Stimulated activated naive CD8-positive, alpha-beta T cell treated with anti-CD3 and anti-CD28 coated beads, Interleukin-15, Interleukin-2, amounts not matched to agents 100 ng/mL and 50 ng/mL, for 24 hours (primary cell): ENCODE results near the gene IFITM10.
"Not testable (repeated sequence)": the region's sequence is repeated elsewhere in the genome, so short reads cannot be mapped to it uniquely, and the experiment has no call there.

Experiments
- H3K27ac Mint-ChIP-seq: one replicate; pipeline ENCODE4 v1.8.0; 2021; ENCODE audit warnings: mild to moderate bottlenecking, mixed read lengths
- H3K27me3 Mint-ChIP-seq: one replicate; pipeline ENCODE4 v1.8.0; 2021; ENCODE audit warnings: mixed read lengths
- H3K36me3 Mint-ChIP-seq: one replicate; pipeline ENCODE4 v1.8.0; 2021; ENCODE audit warnings: low read depth, mixed read lengths
- H3K4me1 Mint-ChIP-seq: one replicate; pipeline ENCODE4 v1.8.0; 2021; ENCODE audit warnings: low read depth, mixed read lengths
- H3K4me3 Mint-ChIP-seq: one replicate; pipeline ENCODE4 v1.8.0; 2021; ENCODE audit warnings: mild to moderate bottlenecking, mixed read lengths
- H3K9me3 Mint-ChIP-seq: one replicate; pipeline ENCODE4 v1.8.0; 2021; ENCODE audit warnings: mixed read lengths

IFITM10 gene

GRCh38 chr11:1771273-1771672 is 20.9 kb upstream of the IFITM10 start:
- H3K27ac Mint-ChIP-seq: no peak overlapping the region
- H3K4me3 Mint-ChIP-seq: no peak overlapping the region
- H3K4me1 Mint-ChIP-seq: peaks cover 21% of the 10 kb centered on the region
- no peaks in the 10 kb centered on the region for H3K9me3 Mint-ChIP-seq
- no peaks in the 10 kb centered on the region for H3K27me3 Mint-ChIP-seq
- no peaks in the 10 kb centered on the region for H3K36me3 Mint-ChIP-seq

DNA sequence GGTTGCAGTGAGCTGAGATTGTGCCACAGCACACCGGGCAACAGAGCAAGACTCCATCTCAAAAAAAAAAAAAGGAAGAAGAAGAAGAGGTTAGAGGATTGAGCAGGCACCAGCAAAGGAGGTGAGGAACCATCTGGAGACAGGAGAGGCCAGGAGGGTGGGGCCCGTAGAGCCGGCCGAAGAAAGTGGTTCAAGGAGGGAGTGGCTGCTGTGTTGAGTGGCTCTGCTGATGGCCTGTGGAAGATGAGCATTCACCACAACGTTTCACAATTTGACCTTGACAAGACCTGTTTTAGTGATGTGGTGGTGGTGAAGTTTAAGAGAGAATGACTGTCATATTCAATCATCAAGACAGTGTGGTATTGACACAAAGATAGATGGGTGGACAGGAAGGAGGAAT is 20.1 kb upstream of the IFITM10 start:
- no peaks in the 10 kb centered on the region for H3K27me3 Mint-ChIP-seq
- H3K36me3 Mint-ChIP-seq: no peaks in the 10 kb centered on the region
- no peak overlapping the region for H3K4me3 Mint-ChIP-seq
- H3K9me3 Mint-ChIP-seq: no peaks in the 10 kb centered on the region
- peaks cover 21% of the 10 kb centered on the region for H3K4me1 Mint-ChIP-seq
- H3K27ac Mint-ChIP-seq: no peak overlapping the region

DNA sequence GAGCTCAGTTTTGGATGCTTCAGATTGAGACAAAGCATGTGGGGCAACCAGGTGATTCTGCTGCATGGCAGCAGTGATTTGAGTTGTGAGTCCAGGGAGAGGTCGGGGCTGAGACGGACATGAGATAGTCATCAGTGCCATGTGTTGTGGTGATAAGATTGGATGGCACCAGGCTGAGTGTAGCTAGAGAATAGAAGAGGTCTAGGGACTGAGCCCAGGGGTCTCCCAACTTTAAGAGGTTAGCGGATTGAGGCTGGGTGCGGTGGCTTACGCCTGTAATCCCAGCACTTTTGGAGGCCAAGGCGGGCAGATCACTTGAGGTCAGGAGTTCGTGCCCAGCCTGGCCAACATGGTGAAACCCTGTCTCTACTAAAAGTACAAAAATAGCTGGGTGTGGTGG is 19.7 kb upstream of the IFITM10 start:
- Mint-ChIP-seq H3K27ac (no peak overlapping the region), H3K27me3 (no peaks in the 10 kb centered on the region), H3K4me3 (no peak overlapping the region), H3K4me1 (peaks cover 21% of the 10 kb centered on the region), H3K36me3 (no peaks in the 10 kb centered on the region), H3K9me3 (no peaks in the 10 kb centered on the region)

- not testable (repeated sequence) for H3K36me3 Mint-ChIP-seq, H3K4me3 Mint-ChIP-seq
These were observed 19.0 kb upstream of the IFITM10 start for GRCh38 chr11:1769304-1769936.

GRCh38 chr11:1768141-1768469 is 17.7 kb upstream of the IFITM10 start:
- Mint-ChIP-seq H3K4me3 (no peak overlapping the region), H3K9me3 (no peaks in the 10 kb centered on the region), H3K36me3 (no peaks in the 10 kb centered on the region), H3K27ac (no peak overlapping the region), H3K27me3 (no peaks in the 10 kb centered on the region), H3K4me1 (peaks cover 20% of the 10 kb centered on the region)

More at GRCh38 chr11:1769304-1769936, 19.0 kb upstream of the IFITM10 start:
- H3K4me1 Mint-ChIP-seq: peaks cover 23% of the 10 kb centered on the region
- not testable (repeated sequence) for H3K27me3 Mint-ChIP-seq, H3K27ac Mint-ChIP-seq, H3K9me3 Mint-ChIP-seq

DNA sequence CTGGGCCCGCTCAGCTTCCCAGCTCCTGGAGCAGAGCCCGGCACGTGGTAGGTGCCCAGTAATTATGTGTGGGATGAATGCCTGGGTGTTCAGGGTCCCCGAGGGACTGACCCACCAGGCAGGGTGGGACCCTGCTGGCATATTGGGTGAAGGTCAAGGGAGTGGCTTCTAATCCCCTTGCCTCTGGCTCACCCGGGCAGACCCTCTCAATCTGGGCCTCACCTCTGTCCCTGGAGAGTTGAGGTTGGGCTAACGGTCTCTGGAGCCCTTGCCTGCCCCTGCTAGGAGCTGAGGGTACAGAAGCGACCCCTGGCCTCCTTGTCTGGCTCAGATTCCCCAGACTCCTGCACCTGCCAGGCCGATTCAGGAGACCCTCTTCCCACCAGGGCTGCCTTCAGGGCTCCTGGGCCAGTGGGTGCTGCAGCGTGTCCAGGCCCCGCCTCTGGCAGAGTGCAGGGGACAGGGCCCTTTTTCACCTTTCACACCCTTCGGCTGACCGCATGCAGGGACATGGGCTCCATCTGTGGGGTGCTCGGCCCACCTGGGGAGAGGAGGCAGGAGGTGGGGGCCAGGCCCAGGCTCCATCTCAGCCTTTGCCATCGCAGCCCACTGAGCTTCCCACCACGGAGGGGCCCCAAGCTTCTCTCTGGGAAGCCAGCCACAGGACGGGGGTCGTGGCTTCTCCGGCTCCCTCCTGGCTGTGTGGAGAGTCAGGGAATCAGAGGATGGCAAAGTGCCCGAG is 17.2 kb upstream of the IFITM10 start:
- Mint-ChIP-seq H3K36me3 (no peaks in the 10 kb centered on the region), H3K27ac (no peak overlapping the region), H3K27me3 (no peaks in the 10 kb centered on the region), H3K4me1 (peaks cover 21% of the 10 kb centered on the region), H3K4me3 (no peak overlapping the region), H3K9me3 (no peaks in the 10 kb centered on the region)

GRCh38 chr11:1766719-1767398 is 16.5 kb upstream of the IFITM10 start:
- H3K4me1 Mint-ChIP-seq: peaks cover 21% of the 10 kb centered on the region
- no peaks in the 10 kb centered on the region for H3K9me3 Mint-ChIP-seq
- no peaks in the 10 kb centered on the region for H3K27me3 Mint-ChIP-seq
- H3K27ac Mint-ChIP-seq: no peak overlapping the region
- H3K4me3 Mint-ChIP-seq: no peak overlapping the region
- no peaks in the 10 kb centered on the region for H3K36me3 Mint-ChIP-seq

DNA sequence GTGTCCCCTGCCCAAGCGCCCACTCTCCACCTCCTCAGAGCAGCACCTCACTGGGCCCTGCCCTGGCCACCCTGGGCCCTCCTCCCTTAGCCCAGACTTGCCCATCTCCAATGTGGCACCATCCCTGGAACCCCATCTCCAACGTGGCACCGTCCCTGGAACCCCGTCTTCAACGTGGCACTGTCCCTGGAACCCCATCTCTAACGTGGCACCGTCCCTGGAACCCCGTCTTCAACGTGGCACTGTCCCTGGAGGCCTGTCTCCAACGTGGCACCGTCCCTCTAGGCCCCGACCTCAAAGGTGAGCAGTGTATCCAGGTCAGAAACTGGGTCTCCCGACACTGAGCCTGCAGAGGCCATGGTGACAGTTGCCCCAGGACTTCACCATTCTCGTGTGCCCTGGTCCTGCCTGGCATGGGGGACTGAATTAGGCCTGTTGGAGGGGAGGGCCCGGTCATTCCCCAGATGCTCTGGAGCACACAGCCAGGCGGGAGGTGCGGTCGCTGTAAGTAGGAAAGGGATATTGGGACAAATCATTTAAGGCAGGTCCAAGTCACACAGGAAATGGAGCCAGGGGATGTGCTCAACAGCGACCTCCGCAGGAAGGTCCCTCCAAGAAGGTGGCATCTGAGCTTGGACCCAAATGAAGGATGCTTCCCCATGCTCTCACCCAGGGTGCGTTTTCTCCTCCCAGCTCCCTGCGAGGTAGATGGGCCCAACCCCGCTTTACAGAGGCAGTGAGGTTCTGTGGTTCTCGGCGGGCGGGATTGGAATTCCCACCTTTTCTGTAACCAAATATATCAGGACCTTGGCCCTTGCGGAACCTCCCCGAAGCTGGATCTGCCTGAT is 15.7 kb upstream of the IFITM10 start:
- H3K4me3 Mint-ChIP-seq: no peak overlapping the region
- no peak overlapping the region for H3K27ac Mint-ChIP-seq
- H3K4me1 Mint-ChIP-seq: peaks cover 24% of the 10 kb centered on the region
- H3K27me3 Mint-ChIP-seq: no peaks in the 10 kb centered on the region
- no peaks in the 10 kb centered on the region for H3K9me3 Mint-ChIP-seq
- H3K36me3 Mint-ChIP-seq: no peaks in the 10 kb centered on the region

DNA sequence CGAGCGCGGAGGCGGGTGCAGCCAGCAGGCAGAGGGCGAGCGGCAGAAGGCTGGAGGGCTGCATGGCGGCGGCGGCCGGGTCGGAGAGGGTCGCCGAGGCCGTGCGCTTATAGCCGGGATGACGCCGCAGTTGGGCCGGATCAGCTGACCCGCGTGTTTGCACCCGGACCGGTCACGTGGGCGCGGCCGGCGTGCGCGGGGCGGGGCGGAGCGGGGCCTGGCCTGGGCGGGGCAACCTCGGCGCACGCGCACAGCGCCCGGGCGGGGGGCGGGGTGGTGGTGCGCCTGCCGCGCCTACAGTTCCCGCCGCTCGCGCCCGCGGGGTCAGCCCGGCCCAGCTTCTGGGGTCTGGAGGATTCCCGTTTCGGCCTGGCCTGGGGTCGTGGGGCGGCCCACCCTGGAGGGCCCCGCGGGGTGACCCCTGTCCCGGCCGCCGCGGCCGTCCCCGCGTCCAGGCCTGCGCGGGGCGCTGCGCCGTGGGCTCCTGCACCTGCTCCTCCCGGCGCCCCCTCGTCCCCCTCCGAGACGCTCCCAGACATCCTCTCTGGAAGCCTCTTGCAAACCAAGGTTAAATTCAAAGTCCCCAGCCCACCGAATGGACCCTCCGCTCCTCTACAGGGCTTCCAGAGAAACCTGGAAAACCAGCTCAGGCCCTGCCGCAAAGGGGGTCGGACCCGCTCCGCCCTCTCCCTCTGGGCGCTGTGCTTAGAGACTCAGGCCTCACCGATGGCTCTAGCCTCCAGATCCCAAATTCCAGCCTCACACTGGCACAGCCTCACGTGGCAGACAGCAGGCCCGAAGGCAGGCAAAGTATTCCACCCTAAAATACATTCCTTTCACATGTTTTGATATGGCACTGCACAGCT is 13.6 kb upstream of the IFITM10 start, which contains the start of gene CTSD:
Gene CTSD (minus strand): TSS at position 132 of the 866 bp plus-strand sequence. CDS start 68 bp downstream, at position 64.
- H3K4me3 Mint-ChIP-seq: peak within 1 kb of the TSS; percentile 87
- H3K9me3 Mint-ChIP-seq: no peaks in the 10 kb centered on the region
- H3K27me3 Mint-ChIP-seq: no peaks in the 10 kb centered on the region
- H3K27ac Mint-ChIP-seq: peak within 1 kb of the TSS; percentile 81
- peaks cover 33% of the 10 kb centered on the region for H3K4me1 Mint-ChIP-seq
- no peaks in the 10 kb centered on the region for H3K36me3 Mint-ChIP-seq

GRCh38 chr11:1763336-1763795 is 13.0 kb upstream of the IFITM10 start:
- Mint-ChIP-seq H3K4me1 (peaks cover 39% of the 10 kb centered on the region), H3K36me3 (no peaks in the 10 kb centered on the region), H3K27me3 (no peaks in the 10 kb centered on the region), H3K27ac (no peak overlapping the region), H3K9me3 (no peaks in the 10 kb centered on the region), H3K4me3 (peak overlapping the region; percentile 57)

- no peaks in the 10 kb centered on the region for H3K27me3 Mint-ChIP-seq
- peak overlapping the region; percentile 17 for H3K27ac Mint-ChIP-seq
- H3K36me3 Mint-ChIP-seq: no peaks in the 10 kb centered on the region
- H3K4me1 Mint-ChIP-seq: peaks cover 44% of the 10 kb centered on the region
- H3K4me3 Mint-ChIP-seq: peak overlapping the region; percentile 57
- no peaks in the 10 kb centered on the region for H3K9me3 Mint-ChIP-seq
These were observed 12.3 kb upstream of the IFITM10 start for GRCh38 chr11:1762537-1763302.

DNA sequence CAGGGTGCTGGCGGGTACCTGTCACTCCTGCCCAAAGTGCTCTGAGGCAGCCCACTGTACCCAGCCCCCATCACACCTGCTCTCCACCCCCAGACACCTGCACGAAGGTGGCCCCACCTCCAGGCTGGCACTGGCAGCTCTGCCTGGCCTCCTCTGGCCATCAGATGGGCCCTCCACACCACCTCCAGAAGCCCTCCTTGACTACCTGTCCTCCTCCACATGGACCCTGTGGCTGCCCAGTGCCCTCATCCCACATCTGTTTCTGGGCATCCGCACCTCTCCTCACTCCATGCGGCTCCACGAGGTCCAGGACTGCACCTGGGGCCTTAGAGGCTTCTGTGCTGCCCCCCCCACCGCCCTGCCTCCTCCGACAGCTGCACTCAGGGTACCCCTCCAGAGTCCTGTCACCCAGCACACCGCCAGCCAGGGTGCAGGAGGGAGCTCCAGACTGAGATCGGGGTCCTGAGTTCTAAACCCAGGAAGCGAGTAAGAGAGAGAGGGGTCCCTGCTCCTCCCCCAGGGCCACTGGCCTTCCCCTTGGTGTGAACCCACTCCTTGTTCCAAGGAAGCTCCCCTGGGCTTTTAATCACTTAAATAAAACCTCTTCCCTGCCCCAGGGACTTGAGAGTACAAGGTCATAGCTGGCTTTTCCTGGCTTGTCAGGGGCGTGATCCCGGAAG is 11.6 kb upstream of the IFITM10 start:
- H3K36me3 Mint-ChIP-seq: no peaks in the 10 kb centered on the region

More for the DNA sequence above, 11.6 kb upstream of the IFITM10 start:
- Mint-ChIP-seq H3K9me3 (no peaks in the 10 kb centered on the region), H3K4me1 (peaks cover 51% of the 10 kb centered on the region), H3K4me3 (peak overlapping the region; percentile 57), H3K27me3 (no peaks in the 10 kb centered on the region), H3K27ac (peak overlapping the region; percentile 45)
